Measurements from ENCODE around the gene PNPLA5.
"Not testable (repeated sequence)": the region's sequence is repeated elsewhere in the genome, so short reads cannot be mapped to it uniquely, and the experiment has no call there.

The PNPLA5 gene

GRCh38 chr22:43903033-43903432 lies 11.2 kb upstream of the PNPLA5 start:
- not testable (repeated sequence) for DNase-seq; H3K27me3 ChIP-seq (replicated peaks; ENCODE audit: control insufficient read depth, insufficient read depth, low read length, poor library complexity, severe bottlenecking); H3K4me3 ChIP-seq (ENCODE audit: insufficient read depth, low read depth, low read length, poor library complexity, severe bottlenecking); H3K27ac ChIP-seq (ENCODE audit: insufficient read depth, low read length, poor library complexity, severe bottlenecking); H3K9me3 ChIP-seq (ENCODE audit: control insufficient read depth, low read length); H3K4me1 ChIP-seq (ENCODE audit: control insufficient read depth, insufficient read depth, low read length, poor library complexity, severe bottlenecking); H3K36me3 ChIP-seq (ENCODE audit: control insufficient read depth, insufficient read depth, low read length)

- no peaks in the 10 kb centered on the region for H3K36me3 ChIP-seq (ENCODE audit: control insufficient read depth, insufficient read depth, low read length)
- no peaks in the 10 kb centered on the region for H3K27me3 ChIP-seq (replicated peaks; ENCODE audit: control insufficient read depth, insufficient read depth, low read length, poor library complexity, severe bottlenecking)
- H3K9me3 ChIP-seq (ENCODE audit: control insufficient read depth, low read length) = no peaks in the 10 kb centered on the region
- no peaks in the 10 kb centered on the region for H3K4me1 ChIP-seq (ENCODE audit: control insufficient read depth, insufficient read depth, low read length, poor library complexity, severe bottlenecking)
- no peak for DNase-seq
- H3K4me3 ChIP-seq (ENCODE audit: insufficient read depth, low read depth, low read length, poor library complexity, severe bottlenecking) = no peak overlapping the region
- H3K27ac ChIP-seq (ENCODE audit: insufficient read depth, low read length, poor library complexity, severe bottlenecking) = no peak overlapping the region
Measured at GRCh38 chr22:43901976-43902643, 10.3 kb upstream of the PNPLA5 start.

DNA sequence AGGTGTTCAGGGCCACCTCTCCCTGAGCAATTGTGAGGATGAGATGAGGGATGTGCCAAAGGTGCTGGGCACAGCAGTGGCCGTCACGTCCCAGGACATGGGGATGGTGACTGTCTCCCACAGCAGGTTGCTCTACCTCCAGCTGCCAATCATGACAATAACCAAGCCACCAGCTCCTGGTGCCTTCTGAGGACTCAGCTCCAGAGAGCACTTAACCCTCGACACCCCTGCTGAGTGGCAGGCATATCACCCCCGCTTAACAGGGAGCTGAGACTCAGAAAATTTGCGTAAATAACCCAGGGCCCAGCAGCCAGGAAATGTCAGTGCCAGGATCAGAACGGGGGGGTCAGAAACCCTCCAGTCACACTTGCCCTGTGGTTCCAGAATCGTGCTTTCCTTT lies 8.4 kb upstream of the PNPLA5 start:
- H3K27me3 ChIP-seq (replicated peaks; ENCODE audit: control insufficient read depth, insufficient read depth, low read length, poor library complexity, severe bottlenecking) = no peaks in the 10 kb centered on the region
- no peak for DNase-seq
- H3K4me3 ChIP-seq (ENCODE audit: insufficient read depth, low read depth, low read length, poor library complexity, severe bottlenecking) = no peak overlapping the region
- H3K36me3 ChIP-seq (ENCODE audit: control insufficient read depth, insufficient read depth, low read length) = no peaks in the 10 kb centered on the region
- no peaks in the 10 kb centered on the region for H3K9me3 ChIP-seq (ENCODE audit: control insufficient read depth, low read length)
- H3K4me1 ChIP-seq (ENCODE audit: control insufficient read depth, insufficient read depth, low read length, poor library complexity, severe bottlenecking) = no peaks in the 10 kb centered on the region
- H3K27ac ChIP-seq (ENCODE audit: insufficient read depth, low read length, poor library complexity, severe bottlenecking) = no peak overlapping the region

- Histone ChIP-seq H3K4me3 (ENCODE audit: insufficient read depth, low read depth, low read length, poor library complexity, severe bottlenecking) (no peak overlapping the region), H3K27ac (ENCODE audit: insufficient read depth, low read length, poor library complexity, severe bottlenecking) (no peak overlapping the region), H3K36me3 (ENCODE audit: control insufficient read depth, insufficient read depth, low read length) (no peaks in the 10 kb centered on the region), H3K4me1 (ENCODE audit: control insufficient read depth, insufficient read depth, low read length, poor library complexity, severe bottlenecking) (no peaks in the 10 kb centered on the region), H3K27me3 (replicated peaks; ENCODE audit: control insufficient read depth, insufficient read depth, low read length, poor library complexity, severe bottlenecking) (no peaks in the 10 kb centered on the region), H3K9me3 (ENCODE audit: control insufficient read depth, low read length) (no peaks in the 10 kb centered on the region)
- DNase-seq = no peak
Measured at GRCh38 chr22:43897751-43898261, 6.0 kb upstream of the PNPLA5 start.

- no peak for DNase-seq
- H3K27ac ChIP-seq (ENCODE audit: insufficient read depth, low read length, poor library complexity, severe bottlenecking) = no peak overlapping the region
- H3K36me3 ChIP-seq (ENCODE audit: control insufficient read depth, insufficient read depth, low read length) = no peaks in the 10 kb centered on the region
- H3K27me3 ChIP-seq (replicated peaks; ENCODE audit: control insufficient read depth, insufficient read depth, low read length, poor library complexity, severe bottlenecking) = peaks cover 4% of the 10 kb centered on the region
- no peak overlapping the region for H3K4me3 ChIP-seq (ENCODE audit: insufficient read depth, low read depth, low read length, poor library complexity, severe bottlenecking)
- H3K4me1 ChIP-seq (ENCODE audit: control insufficient read depth, insufficient read depth, low read length, poor library complexity, severe bottlenecking) = no peaks in the 10 kb centered on the region
- H3K9me3 ChIP-seq (ENCODE audit: control insufficient read depth, low read length) = no peaks in the 10 kb centered on the region
Measured at GRCh38 chr22:43895986-43896645, 4.3 kb upstream of the PNPLA5 start.

- peaks cover 14% of the 10 kb centered on the region for H3K27me3 ChIP-seq (replicated peaks; ENCODE audit: control insufficient read depth, insufficient read depth, low read length, poor library complexity, severe bottlenecking)
- no peak overlapping the region for H3K27ac ChIP-seq (ENCODE audit: insufficient read depth, low read length, poor library complexity, severe bottlenecking)
- H3K4me1 ChIP-seq (ENCODE audit: control insufficient read depth, insufficient read depth, low read length, poor library complexity, severe bottlenecking) = no peaks in the 10 kb centered on the region
- H3K36me3 ChIP-seq (ENCODE audit: control insufficient read depth, insufficient read depth, low read length) = no peaks in the 10 kb centered on the region
- no peak overlapping the region for H3K4me3 ChIP-seq (ENCODE audit: insufficient read depth, low read depth, low read length, poor library complexity, severe bottlenecking)
- H3K9me3 ChIP-seq (ENCODE audit: control insufficient read depth, low read length) = no peaks in the 10 kb centered on the region
- no peak for DNase-seq
Measured at GRCh38 chr22:43894122-43894521, 2.3 kb upstream of the PNPLA5 start.

DNA sequence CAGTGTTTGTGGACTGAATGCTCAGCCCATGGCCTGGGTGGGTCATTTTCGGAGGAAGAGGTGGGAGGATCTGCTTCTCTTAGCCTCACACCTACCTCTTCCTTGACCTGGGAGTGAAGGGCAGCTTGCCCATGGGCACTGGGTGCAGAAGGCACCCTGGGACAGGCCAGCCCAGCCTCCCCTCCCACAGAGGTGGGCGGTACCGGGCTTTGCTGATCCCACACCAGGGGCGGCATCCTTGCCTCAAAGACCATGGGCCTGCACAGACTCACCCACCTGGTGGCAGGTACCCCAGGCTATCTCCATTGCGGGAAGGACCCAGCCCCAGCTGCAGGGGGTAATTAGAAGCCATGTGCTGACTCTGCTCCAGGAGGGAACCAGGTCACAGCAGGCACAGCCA lies 1.5 kb upstream of the PNPLA5 start:
- peaks cover 14% of the 10 kb centered on the region for H3K27me3 ChIP-seq (replicated peaks; ENCODE audit: control insufficient read depth, insufficient read depth, low read length, poor library complexity, severe bottlenecking)

DNA sequence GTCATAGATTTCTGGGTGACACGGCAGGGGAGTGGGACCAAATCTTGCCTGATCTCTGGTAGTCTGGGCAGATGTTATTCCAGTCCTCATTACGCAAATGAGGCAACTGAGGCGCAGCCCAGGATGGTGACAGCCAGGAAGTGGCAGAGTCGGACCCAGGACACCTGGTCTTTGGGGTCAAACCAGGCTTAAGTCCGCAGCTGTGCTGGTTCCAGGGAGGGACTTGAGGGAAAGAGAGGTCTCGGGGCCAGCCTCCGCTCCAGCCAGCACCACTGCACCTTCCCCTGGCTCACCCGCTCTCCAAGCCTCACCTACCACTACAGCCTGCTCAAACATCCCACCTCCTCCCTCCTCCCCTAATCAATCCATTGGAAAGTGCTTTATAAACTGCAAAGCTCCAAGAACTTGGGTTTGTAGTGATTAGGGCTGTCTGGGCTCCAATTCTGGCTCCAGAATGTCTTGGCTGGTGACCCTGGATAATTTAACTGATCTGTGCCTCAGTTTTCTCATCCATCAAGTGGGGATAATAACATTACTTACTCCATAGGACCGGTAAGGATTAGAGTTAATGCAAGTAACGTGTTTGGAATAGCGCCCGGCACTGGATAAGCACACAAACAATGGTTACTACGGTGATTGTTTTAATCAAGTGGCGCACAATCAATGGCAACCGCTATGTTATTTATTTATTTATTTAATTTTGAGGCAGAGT lies 526 bp upstream of the PNPLA5 start:
- Histone ChIP-seq H3K9me3 (ENCODE audit: control insufficient read depth, low read length) (no peaks in the 10 kb centered on the region), H3K4me3 (ENCODE audit: insufficient read depth, low read depth, low read length, poor library complexity, severe bottlenecking) (no peak overlapping the region), H3K36me3 (ENCODE audit: control insufficient read depth, insufficient read depth, low read length) (no peaks in the 10 kb centered on the region), H3K4me1 (ENCODE audit: control insufficient read depth, insufficient read depth, low read length, poor library complexity, severe bottlenecking) (no peaks in the 10 kb centered on the region), H3K27ac (ENCODE audit: insufficient read depth, low read length, poor library complexity, severe bottlenecking) (no peak overlapping the region), H3K27me3 (replicated peaks; ENCODE audit: control insufficient read depth, insufficient read depth, low read length, poor library complexity, severe bottlenecking) (peaks cover 20% of the 10 kb centered on the region)
- DNase-seq = no peak

More for the DNA sequence above, 1.5 kb upstream of the PNPLA5 start:
- no peak overlapping the region for H3K4me3 ChIP-seq (ENCODE audit: insufficient read depth, low read depth, low read length, poor library complexity, severe bottlenecking)
- DNase-seq = no peak
- H3K9me3 ChIP-seq (ENCODE audit: control insufficient read depth, low read length) = no peaks in the 10 kb centered on the region
- H3K36me3 ChIP-seq (ENCODE audit: control insufficient read depth, insufficient read depth, low read length) = no peaks in the 10 kb centered on the region
- no peak overlapping the region for H3K27ac ChIP-seq (ENCODE audit: insufficient read depth, low read length, poor library complexity, severe bottlenecking)
- H3K4me1 ChIP-seq (ENCODE audit: control insufficient read depth, insufficient read depth, low read length, poor library complexity, severe bottlenecking) = no peaks in the 10 kb centered on the region

GRCh38 chr22:43890901-43891331 lies 897 bp downstream of the PNPLA5 start:
- Histone ChIP-seq H3K27me3 (replicated peaks; ENCODE audit: control insufficient read depth, insufficient read depth, low read length, poor library complexity, severe bottlenecking) (peaks cover 20% of the 10 kb centered on the region), H3K4me3 (ENCODE audit: insufficient read depth, low read depth, low read length, poor library complexity, severe bottlenecking) (no peak overlapping the region), H3K4me1 (ENCODE audit: control insufficient read depth, insufficient read depth, low read length, poor library complexity, severe bottlenecking) (no peaks in the 10 kb centered on the region), H3K36me3 (ENCODE audit: control insufficient read depth, insufficient read depth, low read length) (no peaks in the 10 kb centered on the region), H3K9me3 (ENCODE audit: control insufficient read depth, low read length) (no peaks in the 10 kb centered on the region), H3K27ac (ENCODE audit: insufficient read depth, low read length, poor library complexity, severe bottlenecking) (no peak overlapping the region)
- no peak for DNase-seq

- no peaks in the 10 kb centered on the region for H3K9me3 ChIP-seq (ENCODE audit: control insufficient read depth, low read length)
- H3K27ac ChIP-seq (ENCODE audit: insufficient read depth, low read length, poor library complexity, severe bottlenecking) = no peak overlapping the region
- DNase-seq = no peak
- H3K36me3 ChIP-seq (ENCODE audit: control insufficient read depth, insufficient read depth, low read length) = no peaks in the 10 kb centered on the region
- H3K4me3 ChIP-seq (ENCODE audit: insufficient read depth, low read depth, low read length, poor library complexity, severe bottlenecking) = no peak overlapping the region
- no peaks in the 10 kb centered on the region for H3K4me1 ChIP-seq (ENCODE audit: control insufficient read depth, insufficient read depth, low read length, poor library complexity, severe bottlenecking)
- peaks cover 20% of the 10 kb centered on the region for H3K27me3 ChIP-seq (replicated peaks; ENCODE audit: control insufficient read depth, insufficient read depth, low read length, poor library complexity, severe bottlenecking)
Measured at GRCh38 chr22:43889860-43890253, 2.0 kb downstream of the PNPLA5 start.

Data from effector memory CD4-positive, alpha-beta T cell (primary cell).